GM19395 (cell line): ENCODE results near the gene ANGPT4.
"Not testable (repeated sequence)": the region's sequence is repeated elsewhere in the genome, so short reads cannot be mapped to it uniquely, and the experiment has no call there.

ENCODE experiments used
- ATAC-seq: cut with Tn5 transposase; IDR thresholded peaks from one replicate; pipeline ENCODE4 v1.9.1; 2021; ENCODE audit warnings: mild to moderate bottlenecking, moderate library complexity; ENCODE audit not compliant: unreplicated experiment

The ANGPT4 gene

DNA sequence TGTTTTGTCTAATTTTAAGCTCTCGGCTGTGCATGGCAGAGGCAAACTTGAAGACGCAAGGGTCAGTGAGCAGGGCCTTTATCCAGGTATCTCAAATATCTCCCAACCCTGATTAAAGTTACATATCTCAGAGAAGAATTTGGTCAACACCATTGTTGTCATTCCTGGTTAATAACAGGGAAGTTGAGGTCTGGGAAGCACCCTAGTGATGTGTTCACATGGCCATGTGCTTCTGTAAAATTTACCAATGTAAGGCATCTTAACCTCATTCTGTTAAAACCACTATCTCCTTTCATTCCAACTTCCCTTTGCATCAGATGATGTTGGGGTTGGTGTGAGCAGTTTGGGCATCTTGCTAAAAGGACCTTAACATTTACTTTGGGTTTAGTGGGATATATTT lies 86.6 kb downstream of the ANGPT4 start:
- ATAC-seq, result no peak

GRCh38 chr20:828987-829386 lies 87.1 kb downstream of the ANGPT4 start:
- ATAC-seq, result no peak

DNA sequence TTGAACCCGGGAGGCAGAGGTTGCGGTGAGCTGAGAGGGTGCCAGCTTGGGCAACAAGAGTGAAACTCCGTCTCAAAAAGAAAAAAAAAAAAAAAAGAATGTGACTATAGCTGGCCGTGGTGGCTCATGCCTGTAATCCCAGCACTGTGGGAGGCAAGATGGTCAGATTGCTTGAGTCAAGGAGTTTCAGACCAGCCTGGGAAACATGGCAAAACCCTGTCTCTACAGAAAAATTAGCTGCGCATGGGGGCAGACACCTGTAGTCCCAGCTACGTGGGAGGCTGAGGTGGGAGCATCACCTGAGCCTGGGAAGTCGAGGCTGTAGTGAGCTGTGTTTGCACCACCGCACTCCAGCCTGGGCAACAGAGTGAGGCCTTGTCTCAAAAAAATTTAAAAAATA lies 88.2 kb downstream of the ANGPT4 start:
- not testable (repeated sequence) for ATAC-seq

DNA sequence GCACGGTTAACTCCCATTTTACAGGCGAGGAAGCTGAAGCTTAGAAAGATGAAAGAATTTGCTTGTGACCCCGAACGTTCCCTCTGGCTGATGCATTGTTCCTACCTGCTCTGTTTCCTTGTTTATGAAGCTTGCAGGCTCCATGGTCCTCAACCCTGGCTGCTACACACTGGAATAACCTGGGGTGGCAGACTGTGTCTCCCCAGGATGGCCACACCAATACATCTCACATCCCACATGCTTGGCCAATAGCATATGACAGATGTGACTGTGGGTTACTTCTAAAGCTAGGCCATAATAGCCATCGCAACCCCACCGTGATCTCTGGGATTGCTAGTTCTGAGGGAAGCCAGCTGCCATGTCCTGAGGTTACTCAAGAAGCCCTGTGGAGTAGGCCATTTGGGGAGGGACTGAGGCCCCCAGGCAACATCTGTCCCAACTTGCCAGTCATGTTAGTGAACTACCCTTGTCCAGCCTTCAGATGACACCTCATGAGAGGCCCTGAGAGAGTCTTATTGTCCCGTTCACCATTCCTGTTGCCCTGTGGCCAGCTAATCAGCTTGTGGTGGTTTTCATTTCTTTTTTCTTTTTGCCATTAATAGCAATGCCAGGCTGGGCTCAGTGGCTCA lies 89.3 kb downstream of the ANGPT4 start:
- ATAC-seq, result no peak

GRCh38 chr20:825710-826421 lies 90.3 kb downstream of the ANGPT4 start:
- no peak for ATAC-seq

DNA sequence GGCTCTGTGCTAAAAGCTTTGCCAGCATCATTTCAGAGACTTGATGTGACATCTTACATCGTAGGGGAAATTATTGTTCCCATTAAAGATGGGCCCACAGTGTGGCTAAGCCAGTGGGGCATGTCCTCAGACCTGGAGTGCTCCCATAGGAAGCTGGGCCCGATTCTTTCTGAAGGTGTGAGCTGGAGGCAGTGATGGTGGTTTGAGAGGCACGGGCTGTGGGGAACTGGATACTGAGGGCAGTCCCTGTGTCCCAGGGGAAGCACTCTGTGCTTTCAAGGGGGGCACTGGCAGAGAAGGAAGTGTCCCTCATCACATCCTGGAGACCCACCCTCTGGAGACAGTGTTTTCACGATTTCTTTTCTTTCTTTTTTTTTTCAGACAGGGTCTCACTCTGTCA lies 91.2 kb downstream of the ANGPT4 start:
- no peak for ATAC-seq

DNA sequence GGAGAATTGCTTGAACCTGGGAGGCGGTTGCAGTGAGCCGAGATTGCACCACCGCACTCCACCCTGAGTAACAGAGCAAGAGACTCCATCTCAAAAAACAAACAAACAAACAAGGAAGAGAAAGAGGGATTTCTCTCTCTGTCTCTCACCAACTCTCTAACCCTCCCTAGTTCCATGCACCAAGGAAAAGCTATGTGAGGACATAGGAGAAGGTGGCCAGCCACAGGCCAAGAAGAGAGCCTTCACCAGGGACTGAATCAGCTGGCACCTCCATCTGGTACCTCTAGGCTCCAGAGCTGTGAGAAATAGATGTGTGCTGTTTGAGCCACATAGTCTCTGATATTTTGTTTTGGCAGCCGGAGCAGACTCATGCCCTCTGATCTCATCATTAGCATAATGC lies 91.6 kb downstream of the ANGPT4 start:
- ATAC-seq, result no peak

DNA sequence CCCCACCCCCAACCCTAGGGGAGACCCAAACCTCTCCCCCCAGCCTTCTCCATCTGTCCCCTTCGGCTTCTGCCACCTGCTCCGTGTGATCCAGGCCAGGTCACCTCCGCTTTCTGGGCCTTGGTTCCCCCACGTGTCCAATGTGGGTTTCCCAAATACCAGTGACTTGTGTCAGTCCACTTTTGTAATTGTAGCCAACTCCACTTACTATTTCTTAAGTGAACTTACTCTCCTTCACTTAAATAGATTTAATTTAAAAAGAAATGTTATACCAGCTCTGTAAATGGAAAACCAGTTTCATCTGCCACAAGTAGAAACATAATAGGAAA lies 92.6 kb downstream of the ANGPT4 start:
- no peak for ATAC-seq

DNA sequence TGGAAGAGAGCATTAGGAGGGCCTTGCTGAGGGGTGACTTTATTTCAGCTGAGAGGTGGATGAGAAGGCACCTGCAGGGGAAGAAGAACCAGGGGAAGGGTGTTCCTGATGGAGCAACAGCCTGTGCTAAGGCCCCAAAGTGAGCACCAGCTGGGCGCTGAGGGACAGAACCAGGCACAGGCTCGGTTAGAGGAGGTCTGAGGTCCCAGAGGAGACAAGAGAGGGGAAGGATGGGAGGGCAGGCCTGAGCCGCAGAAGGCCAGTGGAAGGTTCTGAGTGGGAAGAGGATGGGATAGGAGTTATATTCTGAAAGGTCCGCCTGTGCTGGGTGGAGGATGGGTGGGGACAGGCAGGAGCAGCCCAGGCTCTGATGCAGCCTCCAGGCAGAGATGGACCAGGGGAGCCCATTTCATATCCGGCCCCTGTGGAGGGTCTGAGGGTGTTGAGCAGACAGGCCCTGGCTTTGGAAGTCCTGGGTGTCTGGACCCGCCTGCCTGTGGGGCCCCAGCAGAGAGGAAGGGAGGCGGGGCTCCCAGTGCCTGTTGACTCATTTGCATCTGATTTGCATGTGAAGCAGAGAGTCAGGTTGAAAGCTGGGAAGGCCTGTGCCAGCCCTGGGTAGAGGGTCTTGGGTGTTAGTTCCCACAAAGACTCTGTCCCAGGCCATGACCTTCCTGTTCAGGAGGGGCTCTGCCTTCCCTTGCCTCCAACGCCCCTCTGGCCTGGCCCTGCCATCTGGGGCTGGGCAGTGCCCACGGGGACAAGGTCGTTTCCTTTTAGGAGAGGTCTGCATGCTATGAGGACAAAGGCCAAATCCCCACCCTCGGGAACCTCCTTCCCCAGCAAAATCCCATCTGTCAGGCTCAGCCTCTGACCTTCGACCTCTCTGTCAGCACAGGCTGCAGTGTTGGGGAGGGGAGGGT lies 93.2 kb downstream of the ANGPT4 start:
- no peak for ATAC-seq

DNA sequence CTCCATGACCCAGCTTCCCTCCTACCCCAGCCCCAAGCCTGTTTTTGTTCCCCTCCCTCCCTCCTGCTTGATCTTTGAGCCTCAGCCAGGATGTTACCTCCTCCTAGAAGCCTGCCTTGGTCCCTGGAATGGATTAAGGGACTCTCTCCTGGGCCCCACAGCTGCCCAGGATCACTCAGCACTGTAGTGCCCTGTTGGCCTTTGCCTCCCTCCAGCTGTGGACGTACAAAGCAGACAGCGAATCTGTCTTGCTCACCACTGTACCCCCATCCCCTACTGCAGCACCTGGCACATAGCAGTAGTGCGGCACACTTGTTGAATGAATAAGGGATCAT lies 94.4 kb downstream of the ANGPT4 start:
- no peak for ATAC-seq

DNA sequence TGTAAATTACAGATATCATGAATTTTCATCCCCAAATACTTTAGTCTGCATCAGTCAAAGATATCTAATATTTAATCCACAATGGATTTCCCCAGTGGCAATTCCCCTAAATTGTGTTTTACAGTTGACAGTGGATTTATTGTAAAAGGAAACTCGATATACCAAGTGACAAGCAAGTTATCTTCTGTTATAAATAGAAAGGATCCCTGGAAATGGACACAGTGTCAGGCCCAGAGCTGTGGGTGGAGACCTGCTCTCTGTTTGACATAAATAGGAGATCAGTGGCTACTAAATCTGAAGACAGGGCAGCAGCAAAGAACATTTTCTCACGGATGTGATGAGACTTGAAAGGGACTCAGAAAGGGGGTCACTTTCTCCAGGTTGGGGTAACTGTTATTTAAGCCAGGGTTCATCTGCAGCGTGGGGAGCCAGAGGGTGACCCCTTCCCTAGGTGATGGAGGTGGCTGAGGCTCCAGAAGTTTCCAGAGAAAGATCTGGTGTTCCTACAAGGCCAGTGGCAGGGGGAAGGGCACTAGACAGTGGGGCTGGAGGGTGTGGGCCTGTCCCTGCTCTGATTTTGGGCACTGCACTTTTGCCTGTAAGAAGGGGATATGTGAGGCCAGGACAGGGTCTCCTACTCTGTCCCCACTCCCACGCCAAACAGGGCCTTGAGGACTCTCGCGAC lies 94.9 kb downstream of the ANGPT4 start:
- no peak for ATAC-seq

- ATAC-seq, result no peak
Observed at GRCh38 chr20:820323-820953, 95.7 kb downstream of the ANGPT4 start.
